Omental fat pad (tissue), 4 donors: ENCODE data around the gene AMD1. TPM values are rescaled to one million over a fixed set of nuclear protein-coding genes. Genes with fewer than 3 reads are reported as not detected.

Experiments
- ATAC-seq: fragments of 150-250 bp; one replicate; pipeline ENCODE4 v1.9.1; 2016; ENCODE audit warnings: mild to moderate bottlenecking, moderate library complexity; ENCODE audit not compliant: low FRiP score
- DNase-seq: peaks from one replicate; pipeline ENCODE4 v3.0.0-alpha.2; 2019; ENCODE audit warnings: low spot score
- CTCF ChIP-seq, 3 donors: fragments of 450-650 bp; IDR thresholded peaks; one replicate each; pipeline ENCODE4 v1.5.1; 2016 to 2017; ENCODE audit warnings: antibody characterized with exemption in 3 of 3, mild to moderate bottlenecking in 3 of 3, moderate library complexity in 2 of 3
- total RNA-seq, 4 donors: library from RNA; depleted of rRNA; stranded (reverse); fragments of >200 nt; gene quantifications; one replicate each; pipeline ENCODE4 v1.1.0, GENCODE V29; 2016

Gene AMD1
- total RNA-seq, 4 donors from 2014 or later = 66.0 to 229 (median 90.0) TPM

DNA sequence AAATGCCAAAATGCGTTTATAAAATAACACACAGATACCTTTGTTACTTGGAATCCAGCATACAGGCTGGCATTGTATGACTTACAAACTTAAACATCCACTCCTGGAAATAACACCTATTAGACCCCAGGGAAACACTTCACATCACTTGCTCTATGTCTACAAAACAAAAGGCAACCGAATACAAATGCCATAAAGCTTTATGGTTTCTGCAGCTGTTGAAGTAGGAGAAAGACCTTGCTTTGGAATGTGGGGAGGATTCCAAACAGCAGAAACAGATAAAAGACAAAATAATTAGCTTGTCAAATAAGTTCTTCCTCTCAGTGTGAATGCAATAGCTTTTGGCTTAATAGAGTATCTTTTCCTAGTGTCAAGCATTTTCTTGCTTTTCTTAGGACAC is 9.8 kb upstream of the AMD1 start:
- TF ChIP-seq CTCF (IDR thresholded peaks at IDR 0.05) = no peak
- ATAC-seq = no peak
- no peak for DNase-seq

- no peak for TF ChIP-seq CTCF (IDR thresholded peaks at IDR 0.05)
- DNase-seq = no peak
- no peak for ATAC-seq
These were observed 429 bp downstream of the AMD1 start for GRCh38 chr6:110874880-110875547.

GRCh38 chr6:110875548-110876169 is 1.1 kb downstream of the AMD1 start:
- TF ChIP-seq CTCF (IDR thresholded peaks at IDR 0.05) = no peak
- DNase-seq = no peak
- peak; percentile 33 for ATAC-seq

- ATAC-seq (peak; percentile 82), DNase-seq (peak; percentile 65)
- no peak for TF ChIP-seq CTCF (IDR thresholded peaks at IDR 0.05)
These were observed 1.7 kb downstream of the AMD1 start for GRCh38 chr6:110876170-110876773.

DNA sequence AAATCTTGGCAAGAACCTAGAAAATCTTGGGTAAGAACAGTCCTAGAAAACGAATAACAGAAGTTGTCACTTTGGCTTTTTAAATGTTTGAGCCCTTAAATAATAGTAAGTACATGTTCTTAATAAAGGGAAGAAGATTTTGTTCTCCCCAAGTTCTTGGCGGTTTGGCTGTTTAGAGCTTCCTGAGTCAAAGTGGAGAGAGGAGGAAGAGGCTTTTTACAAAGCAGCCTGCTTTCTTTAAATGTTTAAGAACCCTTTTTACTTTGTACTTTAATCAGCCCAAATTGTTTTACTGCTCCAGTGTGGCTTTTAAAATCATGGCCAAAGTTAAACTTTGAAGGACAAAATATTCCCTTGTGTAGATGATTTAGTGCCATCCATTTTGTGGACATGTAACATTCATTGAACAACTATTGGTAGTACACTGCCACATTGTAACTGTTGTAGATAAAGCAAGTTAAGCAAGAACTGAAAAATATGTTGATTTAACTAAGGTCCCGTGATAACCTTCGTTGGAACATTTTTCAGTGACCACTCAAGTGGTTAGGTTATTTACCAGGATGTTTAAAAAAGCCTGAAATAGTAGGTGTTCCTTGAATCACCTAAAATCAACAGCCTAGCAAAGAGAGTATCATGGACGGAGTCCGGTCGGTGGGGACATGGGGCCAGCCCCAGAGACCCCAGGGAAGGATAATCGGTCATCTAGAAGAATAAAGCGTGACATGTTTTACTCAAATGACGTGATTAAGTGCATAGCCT is 2.4 kb downstream of the AMD1 start:
- TF ChIP-seq CTCF (IDR thresholded peaks at IDR 0.05) = no peak
- DNase-seq (no peak), ATAC-seq (no peak)

GRCh38 chr6:110877569-110877968 is 3.0 kb downstream of the AMD1 start:
- ATAC-seq = no peak

More at GRCh38 chr6:110877569-110877968, 3.0 kb downstream of the AMD1 start:
- TF ChIP-seq CTCF (IDR thresholded peaks at IDR 0.05) = no peak
- no peak for DNase-seq
